HEK293 (cell line): Measurements from ENCODE around the gene FHL2.

Experiments
- MZF1 ChIP-seq: fragments of 450-650 bp; formaldehyde crosslinking; IDR thresholded peaks from 2 replicates; pipeline ENCODE4 v1.5.1; 2017; ENCODE audit warnings: missing biosample characterization, missing genetic modification characterization, borderline replicate concordance
- ZBTB20 ChIP-seq: fragments of 450-650 bp; formaldehyde crosslinking; IDR thresholded peaks from 2 replicates; pipeline ENCODE4 v1.5.1; 2016; ENCODE audit warnings: missing biosample characterization, missing genetic modification characterization
- ZBTB7A ChIP-seq: fragments of 450-650 bp; formaldehyde crosslinking; IDR thresholded peaks from 2 replicates; pipeline ENCODE4 v1.5.1; 2016; ENCODE audit warnings: low read depth, missing biosample characterization, missing genetic modification characterization
- ZNF112 ChIP-seq: fragments of 450-650 bp; formaldehyde crosslinking; IDR thresholded peaks from 2 replicates; pipeline ENCODE4 v1.5.0; 2017; ENCODE audit warnings: missing biosample characterization, missing genetic modification characterization
- ZNF140 ChIP-seq: fragments of 450-650 bp; formaldehyde crosslinking; IDR thresholded peaks from 2 replicates; pipeline ENCODE4 v1.5.1; 2016; ENCODE audit warnings: missing biosample characterization, missing genetic modification characterization
- ZNF248 ChIP-seq: fragments of 450-650 bp; formaldehyde crosslinking; IDR thresholded peaks from 2 replicates; pipeline ENCODE4 v1.5.1; 2017; ENCODE audit warnings: missing biosample characterization, missing genetic modification characterization
- ZNF311 ChIP-seq: fragments of 450-650 bp; formaldehyde crosslinking; IDR thresholded peaks from 2 replicates; pipeline ENCODE4 v1.5.1; 2017; ENCODE audit warnings: missing biosample characterization, missing genetic modification characterization, borderline replicate concordance
- ZNF335 ChIP-seq: fragments of 450-650 bp; formaldehyde crosslinking; conservative IDR thresholded peaks from 2 replicates; pipeline ENCODE4 v1.5.1; 2016; ENCODE audit warnings: missing biosample characterization, missing genetic modification characterization
- ZNF423 ChIP-seq: fragments of 450-650 bp; formaldehyde crosslinking; IDR thresholded peaks from 2 replicates; pipeline ENCODE4 v1.5.1; 2016; ENCODE audit warnings: missing biosample characterization, missing genetic modification characterization
- ZNF549 ChIP-seq: fragments of 450-650 bp; IDR thresholded peaks from 2 replicates; pipeline ENCODE4 v1.5.1; 2018; ENCODE audit warnings: missing biosample characterization, missing genetic modification characterization, mild to moderate bottlenecking, inconsistent platforms, moderate library complexity
- ZNF596 ChIP-seq: fragments of 450-650 bp; IDR thresholded peaks from 2 replicates; pipeline ENCODE4 v1.5.0; 2018; ENCODE audit warnings: missing biosample characterization, mild to moderate bottlenecking, missing genetic modification characterization, moderate library complexity
- ZNF624 ChIP-seq: fragments of 450-650 bp; formaldehyde crosslinking; IDR thresholded peaks from 2 replicates; pipeline ENCODE4 v1.5.1; 2017; ENCODE audit warnings: missing biosample characterization, missing genetic modification characterization
- ZNF791 ChIP-seq: fragments of 450-650 bp; formaldehyde crosslinking; IDR thresholded peaks from 2 replicates; pipeline ENCODE4 v1.5.1; 2016; ENCODE audit warnings: missing biosample characterization, missing genetic modification characterization
- ZSCAN30 ChIP-seq: fragments of 450-650 bp; IDR thresholded peaks from 2 replicates; pipeline ENCODE4 v1.5.1; 2018; ENCODE audit warnings: missing biosample characterization, mild to moderate bottlenecking, missing genetic modification characterization, moderate library complexity
- TF ChIP-seq, protein P1 (sequence below): fragments of 450-650 bp; formaldehyde crosslinking; IDR thresholded peaks from 2 replicates; pipeline ENCODE4 v1.5.1; 2016; ENCODE audit warnings: missing biosample characterization, missing genetic modification characterization
- TF ChIP-seq, protein P2 (sequence below): fragments of 450-650 bp; formaldehyde crosslinking; IDR thresholded peaks from 2 replicates; pipeline ENCODE4 v1.5.1; 2016; ENCODE audit warnings: missing biosample characterization, missing genetic modification characterization
- TF ChIP-seq, protein P3 (sequence below): fragments of 450-650 bp; formaldehyde crosslinking; IDR thresholded peaks from 2 replicates; pipeline ENCODE4 v1.5.1; 2017; ENCODE audit warnings: missing biosample characterization, missing genetic modification characterization
- TF ChIP-seq, protein P4 (sequence below): fragments of 450-650 bp; formaldehyde crosslinking; IDR thresholded peaks from 2 replicates; pipeline ENCODE4 v1.5.1; 2017; ENCODE audit warnings: missing biosample characterization, missing genetic modification characterization
- TF ChIP-seq, protein P5 (sequence below): fragments of 450-650 bp; formaldehyde crosslinking; conservative IDR thresholded peaks from 2 replicates; pipeline ENCODE4 v1.5.1; 2016; ENCODE audit warnings: low read depth, missing biosample characterization, missing genetic modification characterization
- TF ChIP-seq, protein P6 (sequence below): fragments of 450-650 bp; formaldehyde crosslinking; IDR thresholded peaks from 2 replicates; pipeline ENCODE4 v1.5.1; 2016; ENCODE audit warnings: missing biosample characterization, missing genetic modification characterization
- TF ChIP-seq, protein P7 (sequence below): fragments of 450-650 bp; formaldehyde crosslinking; IDR thresholded peaks from 2 replicates; pipeline ENCODE4 v1.5.1; 2016; ENCODE audit warnings: missing biosample characterization, missing genetic modification characterization, borderline replicate concordance
- TF ChIP-seq, protein P8 (sequence below): fragments of 450-650 bp; formaldehyde crosslinking; IDR thresholded peaks from 2 replicates; pipeline ENCODE4 v1.5.1; 2016; ENCODE audit warnings: missing biosample characterization, missing genetic modification characterization
- TF ChIP-seq, protein P9 (sequence below): fragments of 450-650 bp; formaldehyde crosslinking; IDR thresholded peaks from 2 replicates; pipeline ENCODE4 v1.5.1; 2016; ENCODE audit warnings: missing biosample characterization, missing genetic modification characterization

FHL2 gene

DNA sequence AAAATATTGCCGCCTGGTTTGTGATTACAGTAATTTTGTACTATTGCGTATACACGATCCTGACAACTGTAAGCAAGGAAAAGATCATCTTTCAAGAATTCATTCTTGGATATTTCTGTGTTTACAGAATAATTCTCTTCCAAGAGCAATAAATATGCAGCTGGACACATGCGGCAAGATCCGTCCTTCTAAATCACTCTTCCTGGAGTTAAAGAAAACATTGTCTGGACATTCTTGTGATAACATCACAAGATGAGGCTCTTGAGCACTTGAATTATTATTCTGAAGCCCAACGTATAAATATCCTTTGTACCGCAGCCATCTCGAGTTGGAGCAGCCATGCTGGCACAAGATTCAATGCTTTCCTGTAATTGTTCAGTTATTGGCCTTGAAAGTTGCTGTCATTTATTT is 9.9 kb downstream of the FHL2 start (continued):
- TF ChIP-seq, protein P1, sequence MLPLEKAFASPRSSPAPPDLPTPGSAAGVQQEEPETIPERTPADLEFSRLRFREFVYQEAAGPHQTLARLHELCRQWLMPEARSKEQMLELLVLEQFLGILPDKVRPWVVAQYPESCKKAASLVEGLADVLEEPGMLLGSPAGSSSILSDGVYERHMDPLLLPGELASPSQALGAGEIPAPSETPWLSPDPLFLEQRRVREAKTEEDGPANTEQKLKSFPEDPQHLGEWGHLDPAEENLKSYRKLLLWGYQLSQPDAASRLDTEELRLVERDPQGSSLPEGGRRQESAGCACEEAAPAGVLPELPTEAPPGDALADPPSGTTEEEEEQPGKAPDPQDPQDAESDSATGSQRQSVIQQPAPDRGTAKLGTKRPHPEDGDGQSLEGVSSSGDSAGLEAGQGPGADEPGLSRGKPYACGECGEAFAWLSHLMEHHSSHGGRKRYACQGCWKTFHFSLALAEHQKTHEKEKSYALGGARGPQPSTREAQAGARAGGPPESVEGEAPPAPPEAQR (tag by site-specific recombination): no peak
- TF ChIP-seq, protein P2, sequence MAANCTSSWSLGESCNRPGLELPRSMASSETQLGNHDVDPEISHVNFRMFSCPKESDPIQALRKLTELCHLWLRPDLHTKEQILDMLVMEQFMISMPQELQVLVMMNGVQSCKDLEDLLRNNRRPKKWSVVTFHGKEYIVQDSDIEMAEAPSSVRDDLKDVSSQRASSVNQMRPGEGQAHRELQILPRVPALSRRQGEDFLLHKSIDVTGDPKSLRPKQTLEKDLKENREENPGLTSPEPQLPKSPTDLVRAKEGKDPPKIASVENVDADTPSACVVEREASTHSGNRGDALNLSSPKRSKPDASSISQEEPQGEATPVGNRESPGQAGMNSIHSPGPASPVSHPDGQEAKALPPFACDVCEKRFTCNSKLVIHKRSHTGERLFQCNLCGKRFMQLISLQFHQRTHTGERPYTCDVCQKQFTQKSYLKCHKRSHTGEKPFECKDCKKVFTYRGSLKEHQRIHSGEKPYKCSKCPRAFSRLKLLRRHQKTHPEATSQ (tag by site-specific recombination): no peak
- TF ChIP-seq, protein P3, sequence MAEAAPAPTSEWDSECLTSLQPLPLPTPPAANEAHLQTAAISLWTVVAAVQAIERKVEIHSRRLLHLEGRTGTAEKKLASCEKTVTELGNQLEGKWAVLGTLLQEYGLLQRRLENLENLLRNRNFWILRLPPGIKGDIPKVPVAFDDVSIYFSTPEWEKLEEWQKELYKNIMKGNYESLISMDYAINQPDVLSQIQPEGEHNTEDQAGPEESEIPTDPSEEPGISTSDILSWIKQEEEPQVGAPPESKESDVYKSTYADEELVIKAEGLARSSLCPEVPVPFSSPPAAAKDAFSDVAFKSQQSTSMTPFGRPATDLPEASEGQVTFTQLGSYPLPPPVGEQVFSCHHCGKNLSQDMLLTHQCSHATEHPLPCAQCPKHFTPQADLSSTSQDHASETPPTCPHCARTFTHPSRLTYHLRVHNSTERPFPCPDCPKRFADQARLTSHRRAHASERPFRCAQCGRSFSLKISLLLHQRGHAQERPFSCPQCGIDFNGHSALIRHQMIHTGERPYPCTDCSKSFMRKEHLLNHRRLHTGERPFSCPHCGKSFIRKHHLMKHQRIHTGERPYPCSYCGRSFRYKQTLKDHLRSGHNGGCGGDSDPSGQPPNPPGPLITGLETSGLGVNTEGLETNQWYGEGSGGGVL: no peak
- TF ChIP-seq, protein P4, sequence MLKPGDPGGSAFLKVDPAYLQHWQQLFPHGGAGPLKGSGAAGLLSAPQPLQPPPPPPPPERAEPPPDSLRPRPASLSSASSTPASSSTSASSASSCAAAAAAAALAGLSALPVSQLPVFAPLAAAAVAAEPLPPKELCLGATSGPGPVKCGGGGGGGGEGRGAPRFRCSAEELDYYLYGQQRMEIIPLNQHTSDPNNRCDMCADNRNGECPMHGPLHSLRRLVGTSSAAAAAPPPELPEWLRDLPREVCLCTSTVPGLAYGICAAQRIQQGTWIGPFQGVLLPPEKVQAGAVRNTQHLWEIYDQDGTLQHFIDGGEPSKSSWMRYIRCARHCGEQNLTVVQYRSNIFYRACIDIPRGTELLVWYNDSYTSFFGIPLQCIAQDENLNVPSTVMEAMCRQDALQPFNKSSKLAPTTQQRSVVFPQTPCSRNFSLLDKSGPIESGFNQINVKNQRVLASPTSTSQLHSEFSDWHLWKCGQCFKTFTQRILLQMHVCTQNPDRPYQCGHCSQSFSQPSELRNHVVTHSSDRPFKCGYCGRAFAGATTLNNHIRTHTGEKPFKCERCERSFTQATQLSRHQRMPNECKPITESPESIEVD (tag by site-specific recombination): peak; percentile 78
- TF ChIP-seq ZNF112 (tag by site-specific recombination) (no peak), MZF1 (tag by site-specific recombination) (no peak), ZBTB20 (tag by site-specific recombination) (no peak), ZNF596 (tag by site-specific recombination) (no peak), ZNF140 (tag by site-specific recombination) (no peak), ZNF311 (tag by site-specific recombination) (no peak), ZNF423 (no peak), ZNF624 (tag by site-specific recombination) (no peak), ZNF248 (no peak), ZNF335 (tag by site-specific recombination) (no peak), ZBTB7A (no peak), ZNF791 (tag by site-specific recombination) (no peak), ZSCAN30 (tag by site-specific recombination) (0 out of 2 replicates have a peak, but pooled peaks have one; percentile 51), ZNF549 (tag by site-specific recombination) (peak; percentile 70)
- TF ChIP-seq, protein P5, sequence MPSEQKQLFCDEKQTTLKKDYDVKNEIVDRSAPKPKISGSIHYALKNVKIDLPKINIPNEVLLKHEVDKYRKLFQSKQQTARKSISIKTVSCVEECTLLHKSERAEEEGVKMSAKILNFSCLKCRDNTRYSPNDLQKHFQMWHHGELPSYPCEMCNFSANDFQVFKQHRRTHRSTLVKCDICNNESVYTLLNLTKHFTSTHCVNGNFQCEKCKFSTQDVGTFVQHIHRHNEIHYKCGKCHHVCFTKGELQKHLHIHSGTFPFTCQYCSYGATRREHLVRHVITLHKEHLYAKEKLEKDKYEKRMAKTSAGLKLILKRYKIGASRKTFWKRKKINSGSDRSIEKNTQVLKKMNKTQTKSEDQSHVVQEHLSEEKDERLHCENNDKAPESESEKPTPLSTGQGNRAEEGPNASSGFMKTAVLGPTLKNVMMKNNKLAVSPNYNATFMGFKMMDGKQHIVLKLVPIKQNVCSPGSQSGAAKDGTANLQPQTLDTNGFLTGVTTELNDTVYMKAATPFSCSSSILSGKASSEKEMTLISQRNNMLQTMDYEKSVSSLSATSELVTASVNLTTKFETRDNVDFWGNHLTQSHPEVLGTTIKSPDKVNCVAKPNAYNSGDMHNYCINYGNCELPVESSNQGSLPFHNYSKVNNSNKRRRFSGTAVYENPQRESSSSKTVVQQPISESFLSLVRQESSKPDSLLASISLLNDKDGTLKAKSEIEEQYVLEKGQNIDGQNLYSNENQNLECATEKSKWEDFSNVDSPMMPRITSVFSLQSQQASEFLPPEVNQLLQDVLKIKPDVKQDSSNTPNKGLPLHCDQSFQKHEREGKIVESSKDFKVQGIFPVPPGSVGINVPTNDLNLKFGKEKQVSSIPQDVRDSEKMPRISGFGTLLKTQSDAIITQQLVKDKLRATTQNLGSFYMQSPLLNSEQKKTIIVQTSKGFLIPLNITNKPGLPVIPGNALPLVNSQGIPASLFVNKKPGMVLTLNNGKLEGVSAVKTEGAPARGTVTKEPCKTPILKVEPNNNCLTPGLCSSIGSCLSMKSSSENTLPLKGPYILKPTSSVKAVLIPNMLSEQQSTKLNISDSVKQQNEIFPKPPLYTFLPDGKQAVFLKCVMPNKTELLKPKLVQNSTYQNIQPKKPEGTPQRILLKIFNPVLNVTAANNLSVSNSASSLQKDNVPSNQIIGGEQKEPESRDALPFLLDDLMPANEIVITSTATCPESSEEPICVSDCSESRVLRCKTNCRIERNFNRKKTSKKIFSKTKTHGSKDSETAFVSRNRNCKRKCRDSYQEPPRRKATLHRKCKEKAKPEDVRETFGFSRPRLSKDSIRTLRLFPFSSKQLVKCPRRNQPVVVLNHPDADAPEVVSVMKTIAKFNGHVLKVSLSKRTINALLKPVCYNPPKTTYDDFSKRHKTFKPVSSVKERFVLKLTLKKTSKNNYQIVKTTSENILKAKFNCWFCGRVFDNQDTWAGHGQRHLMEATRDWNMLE: no peak
- TF ChIP-seq, protein P6, sequence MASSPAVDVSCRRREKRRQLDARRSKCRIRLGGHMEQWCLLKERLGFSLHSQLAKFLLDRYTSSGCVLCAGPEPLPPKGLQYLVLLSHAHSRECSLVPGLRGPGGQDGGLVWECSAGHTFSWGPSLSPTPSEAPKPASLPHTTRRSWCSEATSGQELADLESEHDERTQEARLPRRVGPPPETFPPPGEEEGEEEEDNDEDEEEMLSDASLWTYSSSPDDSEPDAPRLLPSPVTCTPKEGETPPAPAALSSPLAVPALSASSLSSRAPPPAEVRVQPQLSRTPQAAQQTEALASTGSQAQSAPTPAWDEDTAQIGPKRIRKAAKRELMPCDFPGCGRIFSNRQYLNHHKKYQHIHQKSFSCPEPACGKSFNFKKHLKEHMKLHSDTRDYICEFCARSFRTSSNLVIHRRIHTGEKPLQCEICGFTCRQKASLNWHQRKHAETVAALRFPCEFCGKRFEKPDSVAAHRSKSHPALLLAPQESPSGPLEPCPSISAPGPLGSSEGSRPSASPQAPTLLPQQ: no peak
- TF ChIP-seq, protein P7, sequence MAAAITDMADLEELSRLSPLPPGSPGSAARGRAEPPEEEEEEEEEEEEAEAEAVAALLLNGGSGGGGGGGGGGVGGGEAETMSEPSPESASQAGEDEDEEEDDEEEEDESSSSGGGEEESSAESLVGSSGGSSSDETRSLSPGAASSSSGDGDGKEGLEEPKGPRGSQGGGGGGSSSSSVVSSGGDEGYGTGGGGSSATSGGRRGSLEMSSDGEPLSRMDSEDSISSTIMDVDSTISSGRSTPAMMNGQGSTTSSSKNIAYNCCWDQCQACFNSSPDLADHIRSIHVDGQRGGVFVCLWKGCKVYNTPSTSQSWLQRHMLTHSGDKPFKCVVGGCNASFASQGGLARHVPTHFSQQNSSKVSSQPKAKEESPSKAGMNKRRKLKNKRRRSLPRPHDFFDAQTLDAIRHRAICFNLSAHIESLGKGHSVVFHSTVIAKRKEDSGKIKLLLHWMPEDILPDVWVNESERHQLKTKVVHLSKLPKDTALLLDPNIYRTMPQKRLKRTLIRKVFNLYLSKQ (tag by site-specific recombination): no peak
- TF ChIP-seq, protein P8, sequence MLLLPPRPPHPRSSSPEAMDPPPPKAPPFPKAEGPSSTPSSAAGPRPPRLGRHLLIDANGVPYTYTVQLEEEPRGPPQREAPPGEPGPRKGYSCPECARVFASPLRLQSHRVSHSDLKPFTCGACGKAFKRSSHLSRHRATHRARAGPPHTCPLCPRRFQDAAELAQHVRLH: no peak
- TF ChIP-seq, protein P9, sequence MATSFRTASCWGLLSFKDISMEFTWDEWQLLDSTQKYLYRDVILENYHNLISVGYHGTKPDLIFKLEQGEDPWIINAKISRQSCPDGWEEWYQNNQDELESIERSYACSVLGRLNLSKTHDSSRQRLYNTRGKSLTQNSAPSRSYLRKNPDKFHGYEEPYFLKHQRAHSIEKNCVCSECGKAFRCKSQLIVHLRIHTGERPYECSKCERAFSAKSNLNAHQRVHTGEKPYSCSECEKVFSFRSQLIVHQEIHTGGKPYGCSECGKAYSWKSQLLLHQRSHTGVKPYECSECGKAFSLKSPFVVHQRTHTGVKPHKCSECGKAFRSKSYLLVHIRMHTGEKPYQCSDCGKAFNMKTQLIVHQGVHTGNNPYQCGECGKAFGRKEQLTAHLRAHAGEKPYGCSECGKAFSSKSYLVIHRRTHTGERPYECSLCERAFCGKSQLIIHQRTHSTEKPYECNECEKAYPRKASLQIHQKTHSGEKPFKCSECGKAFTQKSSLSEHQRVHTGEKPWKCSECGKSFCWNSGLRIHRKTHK (tag by site-specific recombination): no peak
